IMR-90 (cell line): Measurements from ENCODE around the gene TXNL4A.

ENCODE experiments used
- MAFK ChIP-seq: IDR thresholded peaks from 2 replicates; pipeline ENCODE4 v1.6.1; 2012; ENCODE audit warnings: low read depth, low read length, improper control_type of control experiment
- POLR2A ChIP-seq: IDR thresholded peaks from 2 replicates; pipeline ENCODE4 v1.6.1; 2012; ENCODE audit warnings: mild to moderate bottlenecking, low read depth, low read length
- RCOR1 ChIP-seq: IDR thresholded peaks from 2 replicates; pipeline ENCODE4 v1.6.1; 2012; ENCODE audit warnings: mild to moderate bottlenecking, low read length, improper control_type of control experiment; ENCODE audit not compliant: insufficient replicate concordance
- SMC3 ChIP-seq: fragments of 150-350 bp; IDR thresholded peaks from 2 replicates; pipeline ENCODE4 v1.6.1; 2016; ENCODE audit warnings: low read depth, mild to moderate bottlenecking, antibody characterized with exemption, low read length, moderate library complexity
- TF ChIP-seq, protein P1 (sequence below): conservative IDR thresholded peaks from 2 replicates; pipeline ENCODE4 v1.5.1; 2012; ENCODE audit warnings: mild to moderate bottlenecking, low read depth, low read length, improper control_type of control experiment

DNA sequence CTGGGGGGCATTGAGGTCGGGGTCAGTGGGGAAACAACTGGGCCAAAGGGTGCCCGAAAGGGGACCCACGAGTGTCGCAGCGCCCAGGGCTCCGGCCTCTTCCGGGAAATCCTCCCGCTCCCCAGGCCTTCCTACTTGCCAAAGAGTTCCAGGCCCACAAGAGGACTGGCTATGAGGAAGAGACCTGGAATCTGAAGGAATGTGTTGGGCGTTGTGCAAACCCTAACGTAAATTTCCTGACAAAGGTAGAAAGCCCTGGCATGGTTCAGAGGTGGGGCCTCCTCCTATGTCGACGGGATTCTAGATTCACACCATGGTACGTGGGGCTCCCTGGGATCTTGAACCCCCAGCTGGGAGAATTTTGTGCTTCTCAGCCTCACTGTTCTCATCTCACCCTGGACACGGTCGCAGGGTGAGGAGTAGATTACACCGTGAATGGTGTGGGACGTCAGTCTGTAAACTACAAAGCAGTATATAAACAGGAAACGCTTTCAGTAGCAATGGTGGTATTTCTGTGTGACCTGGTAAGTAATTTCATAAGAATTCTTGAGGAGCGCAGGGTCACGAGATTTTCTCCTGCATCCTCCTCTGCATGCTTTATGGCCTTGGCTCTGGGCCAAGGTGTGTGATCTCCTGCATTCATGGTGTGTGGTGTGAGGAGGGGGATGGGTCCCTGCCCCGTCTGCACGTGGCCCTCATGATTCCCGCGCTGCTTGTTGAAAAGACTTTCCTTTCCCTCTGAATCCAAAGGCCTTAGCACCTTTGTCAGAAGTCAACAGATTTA, 23.1 kb downstream of the TXNL4A start:
- TF ChIP-seq POLR2A: peak; percentile 32; the same call in 1 of the 2 replicates
- TF ChIP-seq, protein P1, sequence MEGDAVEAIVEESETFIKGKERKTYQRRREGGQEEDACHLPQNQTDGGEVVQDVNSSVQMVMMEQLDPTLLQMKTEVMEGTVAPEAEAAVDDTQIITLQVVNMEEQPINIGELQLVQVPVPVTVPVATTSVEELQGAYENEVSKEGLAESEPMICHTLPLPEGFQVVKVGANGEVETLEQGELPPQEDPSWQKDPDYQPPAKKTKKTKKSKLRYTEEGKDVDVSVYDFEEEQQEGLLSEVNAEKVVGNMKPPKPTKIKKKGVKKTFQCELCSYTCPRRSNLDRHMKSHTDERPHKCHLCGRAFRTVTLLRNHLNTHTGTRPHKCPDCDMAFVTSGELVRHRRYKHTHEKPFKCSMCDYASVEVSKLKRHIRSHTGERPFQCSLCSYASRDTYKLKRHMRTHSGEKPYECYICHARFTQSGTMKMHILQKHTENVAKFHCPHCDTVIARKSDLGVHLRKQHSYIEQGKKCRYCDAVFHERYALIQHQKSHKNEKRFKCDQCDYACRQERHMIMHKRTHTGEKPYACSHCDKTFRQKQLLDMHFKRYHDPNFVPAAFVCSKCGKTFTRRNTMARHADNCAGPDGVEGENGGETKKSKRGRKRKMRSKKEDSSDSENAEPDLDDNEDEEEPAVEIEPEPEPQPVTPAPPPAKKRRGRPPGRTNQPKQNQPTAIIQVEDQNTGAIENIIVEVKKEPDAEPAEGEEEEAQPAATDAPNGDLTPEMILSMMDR: no peak
- no peak for TF ChIP-seq SMC3
- no peak for TF ChIP-seq RCOR1
- no peak for TF ChIP-seq MAFK
